ENCODE data around the gene MFRP. TPM values are rescaled to one million over a fixed set of nuclear protein-coding genes. Genes with fewer than 3 reads are reported as not detected.

MFRP gene
- polyA plus RNA-seq, 2 of the 4 experiments (the other 2 are of a cell fraction), result not detected

DNA sequence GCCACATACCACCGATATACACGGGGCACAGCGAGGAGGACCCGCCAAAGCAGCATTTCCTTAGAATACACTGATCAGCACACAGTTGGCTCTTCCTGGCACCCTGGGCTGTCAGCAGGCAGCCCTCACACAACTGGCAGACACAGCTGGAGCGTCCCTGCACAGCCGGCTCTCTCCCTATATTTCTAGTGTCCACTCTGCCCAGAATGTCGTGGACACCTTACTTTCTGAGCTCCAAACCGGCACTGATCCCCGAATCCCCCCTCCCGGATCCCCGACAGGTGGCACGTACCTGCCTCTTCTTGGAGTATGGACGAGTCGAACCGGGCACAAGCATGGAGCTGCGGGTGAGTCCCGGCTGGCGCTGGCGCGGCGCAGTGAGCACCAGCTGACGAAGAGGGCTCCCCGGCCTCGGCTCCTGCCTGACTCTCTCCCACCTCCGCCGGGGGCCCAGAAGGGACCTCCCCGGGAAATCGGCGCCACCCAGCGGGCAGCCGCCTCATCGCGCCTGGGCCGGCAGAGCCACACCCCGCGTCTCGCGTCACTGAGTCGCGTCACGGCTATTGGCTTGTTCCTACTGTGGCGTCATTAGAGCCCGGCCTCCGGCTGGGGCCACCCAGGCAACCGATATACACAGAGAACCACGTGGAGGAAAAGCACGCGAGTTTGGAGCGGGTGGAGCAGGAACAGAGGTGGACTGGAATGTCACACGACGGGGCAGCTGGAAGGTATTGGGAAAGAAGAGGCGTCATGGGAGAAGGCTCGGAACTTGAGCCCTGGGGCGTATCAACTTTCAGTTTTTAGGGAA is 34.9 kb upstream of the MFRP start, which contains the start of gene USP2 (continued):
- TF ChIP-seq HEYL (CRISPR knock-in tag; IDR thresholded peaks at IDR 0.05), result no peak
- TF ChIP-seq ZSCAN20 (CRISPR knock-in tag; IDR thresholded peaks at IDR 0.05), result no peak
- TF ChIP-seq CTCF (IDR thresholded peaks at IDR 0.05), result peak; percentile 70
- no peak for TF ChIP-seq BCL3 (IDR thresholded peaks at IDR 0.05)
- TF ChIP-seq, protein P1, sequence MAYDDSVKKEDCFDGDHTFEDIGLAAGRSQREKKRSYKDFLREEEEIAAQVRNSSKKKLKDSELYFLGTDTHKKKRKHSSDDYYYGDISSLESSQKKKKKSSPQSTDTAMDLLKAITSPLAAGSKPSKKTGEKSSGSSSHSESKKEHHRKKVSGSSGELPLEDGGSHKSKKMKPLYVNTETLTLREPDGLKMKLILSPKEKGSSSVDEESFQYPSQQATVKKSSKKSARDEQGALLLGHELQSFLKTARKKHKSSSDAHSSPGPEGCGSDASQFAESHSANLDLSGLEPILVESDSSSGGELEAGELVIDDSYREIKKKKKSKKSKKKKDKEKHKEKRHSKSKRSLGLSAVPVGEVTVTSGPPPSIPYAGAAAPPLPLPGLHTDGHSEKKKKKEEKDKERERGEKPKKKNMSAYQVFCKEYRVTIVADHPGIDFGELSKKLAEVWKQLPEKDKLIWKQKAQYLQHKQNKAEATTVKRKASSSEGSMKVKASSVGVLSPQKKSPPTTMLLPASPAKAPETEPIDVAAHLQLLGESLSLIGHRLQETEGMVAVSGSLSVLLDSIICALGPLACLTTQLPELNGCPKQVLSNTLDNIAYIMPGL (CRISPR knock-in tag; IDR thresholded peaks at IDR 0.05; ENCODE audit: borderline replicate concordance), result no peak
- TF ChIP-seq JUN (IDR thresholded peaks at IDR 0.05), result no peak
- peak; percentile 30; the same call in 1 of the 2 replicates for TF ChIP-seq BHLHE40 (IDR thresholded peaks at IDR 0.05; ENCODE audit: low read depth, low read length)
- TF ChIP-seq MYC (IDR thresholded peaks at IDR 0.05; ENCODE audit: borderline replicate concordance, low read length), result peak; percentile 83; the same call in 1 of the 2 replicates
- TF ChIP-seq EP300 (IDR thresholded peaks at IDR 0.05), result no peak
- 0 out of 2 replicates have a peak, but pooled peaks have one; percentile 34 for TF ChIP-seq TFCP2L1 (CRISPR knock-in tag; IDR thresholded peaks at IDR 0.05)
- no peak for TF ChIP-seq ATOH8 (CRISPR knock-in tag; IDR thresholded peaks at IDR 0.05; ENCODE audit: low read depth)
- TF ChIP-seq CBX8 (IDR thresholded peaks at IDR 0.05), result no peak
- TF ChIP-seq KDM5A (IDR thresholded peaks at IDR 0.05), result no peak
- peak; percentile 36 to 61; a peak in 4 of 5 replicates for TF ChIP-seq RAD21 (conservative IDR thresholded peaks at IDR 0.05 in 1 of 2, IDR thresholded peaks at IDR 0.05 in 1 of 2)
- no peak for TF ChIP-seq RCOR1 (IDR thresholded peaks at IDR 0.05; ENCODE audit: low read depth, low read length)
- no peak for TF ChIP-seq EHMT2 (IDR thresholded peaks at IDR 0.05; ENCODE audit: low read depth)
- no peak for TF ChIP-seq POLR2A (IDR thresholded peaks at IDR 0.05; ENCODE audit: low read length)
- TF ChIP-seq SMC3 (IDR thresholded peaks at IDR 0.05), result peak; percentile 50; the same call in 2 of the 3 replicates
- TF ChIP-seq FOSL2 (IDR thresholded peaks at IDR 0.05), result no peak
- no peak for TF ChIP-seq FOSL2 (CRISPR knock-in tag; IDR thresholded peaks at IDR 0.05)
- no peak for TF ChIP-seq ZC3H11A (IDR thresholded peaks at IDR 0.05)
- TF ChIP-seq MAZ (IDR thresholded peaks at IDR 0.05; ENCODE audit: borderline replicate concordance, low read depth, low read length), result 0 out of 2 replicates have a peak, but pooled peaks have one; percentile 38
- no peak for TF ChIP-seq CHD2 (IDR thresholded peaks at IDR 0.05; ENCODE audit: low read length, partially characterized antibody)
- no peak for TF ChIP-seq REST (IDR thresholded peaks at IDR 0.05)
- no peak for TF ChIP-seq JUNB (IDR thresholded peaks at IDR 0.05)

Data from A549 (cell line).